PC-3 (cell line): ENCODE results near the gene HLA-DRA. TPM values are rescaled to one million over a fixed set of nuclear protein-coding genes. Genes with fewer than 3 reads are reported as not detected.

Source experiments
- ATAC-seq: fragments of 200-7000 bp; cut with Tn5 transposase; 2 replicates; pipeline ENCODE4 v1.9.1; 2020; ENCODE audit warnings: mild to moderate bottlenecking, moderate library complexity
- BruUV-seq: library from RNA; stranded (reverse); fragments of 400-500 nt; replicated peaks from 2 replicates; lab custom pipeline; 2021; lab: Mats Ljungman, UMichigan
- CTCF ChIA-PET: fragments of 300-600 bp; sonication (Branson Sonifier 250); formaldehyde crosslinking; loops from one replicate; lab custom pipeline; 2022; ENCODE audit warnings: antibody characterized with exemption; lab: Charles Lee
- POLR2A ChIA-PET: fragments of 300-600 bp; sonication (Branson Sonifier 250); formaldehyde crosslinking; loops from one replicate; lab custom pipeline; 2022; ENCODE audit warnings: antibody characterized with exemption; ENCODE audit not compliant: unreplicated experiment; lab: Charles Lee
- DNase-seq: peaks from one replicate; pipeline ENCODE4 v3.0.0-alpha.2; 2015
- H2AFZ ChIP-seq: fragments of 300-600 bp; sonication (generic); 2 replicates; pipeline ENCODE4 v1.6.0; 2016; ENCODE audit warnings: antibody characterized with exemption, low read length
- H3F3A ChIP-seq: fragments of 300-600 bp; sonication (generic); one replicate; pipeline ENCODE4 v1.6.0; 2017; ENCODE audit warnings: antibody characterized with exemption, low read length, control low read depth, mild to moderate bottlenecking; ENCODE audit not compliant: unreplicated experiment
- H3K27ac ChIP-seq: fragments of 300-600 bp; sonication (generic); 2 replicates; pipeline ENCODE4 v1.5.1; 2016; ENCODE audit warnings: mild to moderate bottlenecking, low read length
- H3K27me3 ChIP-seq: fragments of 300-600 bp; sonication (generic); 2 replicates; pipeline ENCODE4 v1.6.1; 2016; ENCODE audit warnings: low read length, mixed read lengths
- H3K36me3 ChIP-seq: fragments of 300-600 bp; sonication (generic); 2 replicates; pipeline ENCODE4 v1.6.1; 2016; ENCODE audit warnings: low read depth, mixed run types, low read length, mixed read lengths
- H3K4me1 ChIP-seq: fragments of 300-600 bp; sonication (generic); 2 replicates; pipeline ENCODE4 v1.5.1; 2016; ENCODE audit warnings: low read length; ENCODE audit not compliant: insufficient read depth
- H3K4me2 ChIP-seq: fragments of 300-600 bp; sonication (generic); 2 replicates; pipeline ENCODE4 v1.6.0; 2016; ENCODE audit warnings: low read length
- H3K4me3 ChIP-seq: fragments of 300-600 bp; sonication (generic); 2 replicates; pipeline ENCODE4 v1.5.1; 2016; ENCODE audit warnings: mild to moderate bottlenecking, low read length, mixed read lengths
- H3K79me2 ChIP-seq: fragments of 300-600 bp; sonication (generic); 2 replicates; pipeline ENCODE4 v1.6.1; 2017; ENCODE audit warnings: low read length, mixed read lengths
- H3K9ac ChIP-seq: fragments of 300-600 bp; sonication (generic); 2 replicates; pipeline ENCODE4 v1.6.0; 2016; ENCODE audit warnings: mild to moderate bottlenecking, low read length
- H3K9me2 ChIP-seq: fragments of 300-600 bp; sonication (generic); replicated peaks from 2 replicates; pipeline ENCODE4 v1.6.1; 2016; ENCODE audit warnings: mixed run types, low read length, mixed read lengths
- H3K9me3 ChIP-seq: fragments of 300-600 bp; sonication (generic); 2 replicates; pipeline ENCODE4 v1.6.1; 2016; ENCODE audit warnings: low read length, mixed read lengths
- H4K20me1 ChIP-seq: fragments of 300-600 bp; sonication (generic); 2 replicates; pipeline ENCODE4 v1.6.1; 2016; ENCODE audit warnings: low read length, mixed read lengths
- CTCF ChIP-seq: fragments of 300-600 bp; sonication (generic); conservative IDR thresholded peaks from 2 replicates; pipeline ENCODE4 v1.5.1; 2017; ENCODE audit warnings: antibody characterized with exemption, low read depth, mild to moderate bottlenecking, low read length
- EZH2 ChIP-seq: fragments of 300-600 bp; sonication (generic); IDR thresholded peaks from one replicate; pipeline ENCODE4 v1.6.1; 2017; ENCODE audit warnings: antibody characterized with exemption, mild to moderate bottlenecking, low read length; ENCODE audit not compliant: unreplicated experiment
- EZH2phosphoT487 ChIP-seq: fragments of 300-600 bp; sonication (generic); IDR thresholded peaks from 2 replicates; pipeline ENCODE4 v1.6.1; 2018; ENCODE audit warnings: mild to moderate bottlenecking, antibody characterized with exemption, low read length, borderline replicate concordance
- intact Hi-C: fragments of 100-400 bp; cut with micrococcal nuclease; formaldehyde crosslinking; loops from 2 replicates; pipeline ENCODE4 v1.9.0; 2023
- total RNA-seq: library from RNA; depleted of rRNA; stranded (reverse); fragments of >200 nt; gene quantifications from 2 replicates; pipeline ENCODE4 v1.2.3, GENCODE V29; 2014

Gene HLA-DRA
- total RNA-seq, 1 experiment from 2014 or later: not detected

GRCh38 chr6:32424589-32425300 is 14.9 kb upstream of the HLA-DRA start:
- Histone ChIP-seq H3F3A (no peaks in the 10 kb centered on the region), H3K9ac (no peak overlapping the region), H3K36me3 (no peaks in the 10 kb centered on the region), H2AFZ (no peak overlapping the region), H3K9me3 (no peaks in the 10 kb centered on the region), H3K9me2 (no peaks in the 10 kb centered on the region), H3K4me3 (no peak overlapping the region), H3K79me2 (no peaks in the 10 kb centered on the region), H4K20me1 (no peaks in the 10 kb centered on the region), H3K4me1 (peaks cover 5% of the 10 kb centered on the region; the same call in 1 of the 2 replicates), H3K27me3 (peaks cover 25% of the 10 kb centered on the region), H3K4me2 (no peak overlapping the region), H3K27ac (no peak overlapping the region)
- intact Hi-C loops: no loop called here
- peak; percentile 74 for DNase-seq
- ATAC-seq: peak; percentile 59; the same call in 1 of the 2 replicates
- POLR2A ChIA-PET: no interaction called here
- CTCF ChIA-PET: interaction anchor here (1.0 kb wide), 1 partner anchor 275 kb away, joined by 5 read pairs; no protein-coding TSS in a partner anchor
- TF ChIP-seq EZH2phosphoT487 (no peak), EZH2 (no peak), CTCF (no peak)
- BruUV-seq: no TSS peak

GRCh38 chr6:32426338-32426737 is 13.3 kb upstream of the HLA-DRA start:
- ChIA-PET CTCF (no interaction called here), POLR2A (no interaction called here)
- H3K9me2 ChIP-seq: no peaks in the 10 kb centered on the region
- no peaks in the 10 kb centered on the region for H3K79me2 ChIP-seq
- BruUV-seq: no TSS peak
- intact Hi-C loops: no loop called here
- no peak for ATAC-seq
- no peak overlapping the region for H3K4me3 ChIP-seq
- no peaks in the 10 kb centered on the region for H3K9me3 ChIP-seq
- H3F3A ChIP-seq: no peaks in the 10 kb centered on the region
- TF ChIP-seq CTCF (no peak), EZH2phosphoT487 (no peak), EZH2 (no peak)
- no peak overlapping the region for H3K9ac ChIP-seq
- H3K27ac ChIP-seq: no peak overlapping the region
- H3K36me3 ChIP-seq: no peaks in the 10 kb centered on the region
- no peaks in the 10 kb centered on the region for H4K20me1 ChIP-seq
- peaks cover 5% of the 10 kb centered on the region; the same call in 1 of the 2 replicates for H3K4me1 ChIP-seq
- H2AFZ ChIP-seq: no peak overlapping the region
- no peak for DNase-seq
- peaks cover 17% of the 10 kb centered on the region for H3K27me3 ChIP-seq
- no peak overlapping the region for H3K4me2 ChIP-seq

GRCh38 chr6:32427218-32427617 is 12.5 kb upstream of the HLA-DRA start:
- Histone ChIP-seq H3K27ac (no peak overlapping the region), H3K9ac (no peak overlapping the region), H3K79me2 (no peaks in the 10 kb centered on the region), H3K36me3 (no peaks in the 10 kb centered on the region), H3K9me3 (no peaks in the 10 kb centered on the region), H4K20me1 (no peaks in the 10 kb centered on the region), H3F3A (no peaks in the 10 kb centered on the region), H3K4me3 (no peak overlapping the region), H3K4me1 (peaks cover 5% of the 10 kb centered on the region; the same call in 1 of the 2 replicates), H2AFZ (no peak overlapping the region), H3K27me3 (peaks cover 11% of the 10 kb centered on the region; the same call in 1 of the 2 replicates), H3K9me2 (no peaks in the 10 kb centered on the region), H3K4me2 (no peak overlapping the region)
- CTCF ChIA-PET: no interaction called here
- POLR2A ChIA-PET: no interaction called here
- DNase-seq (no peak), ATAC-seq (no peak)
- intact Hi-C loops: no loop called here
- no peak for TF ChIP-seq EZH2
- no peak for TF ChIP-seq CTCF
- TF ChIP-seq EZH2phosphoT487: no peak
- no TSS peak for BruUV-seq
